Measurements from ENCODE around the gene KDM4C.
A peak's percentile ranks its signal among the peaks of the same experiment; 100 is the strongest.

The KDM4C gene

DNA sequence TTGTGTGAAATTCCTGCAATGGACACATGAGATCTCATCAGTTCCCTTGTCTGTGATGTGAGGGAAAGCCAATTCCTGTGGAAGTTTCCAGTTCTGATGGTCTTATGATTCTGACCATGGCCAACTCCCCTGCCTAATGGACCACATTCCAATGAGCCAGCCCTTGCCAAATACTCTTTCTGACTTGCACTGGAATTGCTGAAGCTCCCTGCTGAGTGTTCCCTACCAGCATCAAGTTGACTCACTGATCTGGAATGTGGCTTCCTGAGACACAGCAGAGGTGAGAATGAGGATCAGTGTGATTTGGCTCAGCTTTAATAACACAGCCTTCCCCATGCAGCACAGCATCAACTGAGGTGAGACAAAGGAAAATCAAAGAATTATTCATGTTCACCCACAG lies 427.8 kb downstream of the KDM4C start:
- no peak overlapping the region for H3K4me3 ChIP-seq (ENCODE audit: low read depth, low read length)
- TF ChIP-seq, protein P1, sequence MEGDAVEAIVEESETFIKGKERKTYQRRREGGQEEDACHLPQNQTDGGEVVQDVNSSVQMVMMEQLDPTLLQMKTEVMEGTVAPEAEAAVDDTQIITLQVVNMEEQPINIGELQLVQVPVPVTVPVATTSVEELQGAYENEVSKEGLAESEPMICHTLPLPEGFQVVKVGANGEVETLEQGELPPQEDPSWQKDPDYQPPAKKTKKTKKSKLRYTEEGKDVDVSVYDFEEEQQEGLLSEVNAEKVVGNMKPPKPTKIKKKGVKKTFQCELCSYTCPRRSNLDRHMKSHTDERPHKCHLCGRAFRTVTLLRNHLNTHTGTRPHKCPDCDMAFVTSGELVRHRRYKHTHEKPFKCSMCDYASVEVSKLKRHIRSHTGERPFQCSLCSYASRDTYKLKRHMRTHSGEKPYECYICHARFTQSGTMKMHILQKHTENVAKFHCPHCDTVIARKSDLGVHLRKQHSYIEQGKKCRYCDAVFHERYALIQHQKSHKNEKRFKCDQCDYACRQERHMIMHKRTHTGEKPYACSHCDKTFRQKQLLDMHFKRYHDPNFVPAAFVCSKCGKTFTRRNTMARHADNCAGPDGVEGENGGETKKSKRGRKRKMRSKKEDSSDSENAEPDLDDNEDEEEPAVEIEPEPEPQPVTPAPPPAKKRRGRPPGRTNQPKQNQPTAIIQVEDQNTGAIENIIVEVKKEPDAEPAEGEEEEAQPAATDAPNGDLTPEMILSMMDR (IDR thresholded peaks at IDR 0.05; ENCODE audit: borderline replicate concordance, insufficient read depth, low read depth, low read length) = no peak

GRCh38 chr9:7186175-7186574 lies 428.4 kb downstream of the KDM4C start:
- TF ChIP-seq, protein P1 (IDR thresholded peaks at IDR 0.05; ENCODE audit: borderline replicate concordance, insufficient read depth, low read depth, low read length) = peak; percentile 77
- no peak overlapping the region for H3K4me3 ChIP-seq (ENCODE audit: low read depth, low read length)

DNA sequence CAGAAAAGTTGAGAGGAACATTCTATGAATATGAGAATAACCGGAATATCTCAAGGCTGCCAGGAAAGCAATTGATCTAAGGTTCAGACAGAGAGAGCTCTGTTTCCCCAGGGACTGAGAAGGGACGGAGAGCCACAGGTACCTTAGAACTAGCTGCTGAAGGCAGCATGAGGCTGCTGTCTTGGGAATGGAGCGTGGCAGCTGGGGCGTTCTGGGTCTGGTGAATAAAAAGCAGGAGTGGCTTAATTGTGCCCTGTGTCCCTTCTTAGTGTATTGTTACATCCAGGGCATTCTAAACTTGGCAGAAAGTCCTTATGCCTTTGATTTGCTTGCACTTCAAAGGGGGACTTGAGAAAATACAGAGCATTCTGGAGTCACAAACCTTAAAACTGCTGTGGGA lies 434.5 kb downstream of the KDM4C start:
- TF ChIP-seq, protein P1 (IDR thresholded peaks at IDR 0.05; ENCODE audit: borderline replicate concordance, insufficient read depth, low read depth, low read length) = no peak
- no peak overlapping the region for H3K4me3 ChIP-seq (ENCODE audit: low read depth, low read length)

- H3K4me3 ChIP-seq (ENCODE audit: low read depth, low read length) = no peak overlapping the region
- TF ChIP-seq, protein P1 (IDR thresholded peaks at IDR 0.05; ENCODE audit: borderline replicate concordance, insufficient read depth, low read depth, low read length) = no peak
Observed at GRCh38 chr9:7195526-7195925, 437.8 kb downstream of the KDM4C start.

- H3K4me3 ChIP-seq (ENCODE audit: low read depth, low read length) = no peak overlapping the region
- TF ChIP-seq, protein P1 (IDR thresholded peaks at IDR 0.05; ENCODE audit: borderline replicate concordance, insufficient read depth, low read depth, low read length) = no peak
Observed at GRCh38 chr9:7196467-7196866, 438.7 kb downstream of the KDM4C start.

GRCh38 chr9:7201196-7201595 lies 443.4 kb downstream of the KDM4C start:
- no peak overlapping the region for H3K4me3 ChIP-seq (ENCODE audit: low read depth, low read length)
- TF ChIP-seq, protein P1 (IDR thresholded peaks at IDR 0.05; ENCODE audit: borderline replicate concordance, insufficient read depth, low read depth, low read length) = no peak

GRCh38 chr9:7205806-7206205 lies 448.0 kb downstream of the KDM4C start:
- H3K4me3 ChIP-seq (ENCODE audit: low read depth, low read length) = no peak overlapping the region
- TF ChIP-seq, protein P1 (IDR thresholded peaks at IDR 0.05; ENCODE audit: borderline replicate concordance, insufficient read depth, low read depth, low read length) = no peak
